ENCODE measurements around the gene SEC14L1. TPM values are rescaled to one million over a fixed set of nuclear protein-coding genes. Genes with fewer than 3 reads are reported as not detected.
"Not testable (repeated sequence)": the region's sequence is repeated elsewhere in the genome, so short reads cannot be mapped to it uniquely, and the experiment has no call there.

The SEC14L1 gene
- total RNA-seq, 4 donors from 2014 or later, result 72.8 to 330 (median 113) TPM

- DNase-seq (ENCODE audit: low spot score) (no peak), ATAC-seq (ENCODE audit: low FRiP score) (no peak)
- TF ChIP-seq, protein P1, sequence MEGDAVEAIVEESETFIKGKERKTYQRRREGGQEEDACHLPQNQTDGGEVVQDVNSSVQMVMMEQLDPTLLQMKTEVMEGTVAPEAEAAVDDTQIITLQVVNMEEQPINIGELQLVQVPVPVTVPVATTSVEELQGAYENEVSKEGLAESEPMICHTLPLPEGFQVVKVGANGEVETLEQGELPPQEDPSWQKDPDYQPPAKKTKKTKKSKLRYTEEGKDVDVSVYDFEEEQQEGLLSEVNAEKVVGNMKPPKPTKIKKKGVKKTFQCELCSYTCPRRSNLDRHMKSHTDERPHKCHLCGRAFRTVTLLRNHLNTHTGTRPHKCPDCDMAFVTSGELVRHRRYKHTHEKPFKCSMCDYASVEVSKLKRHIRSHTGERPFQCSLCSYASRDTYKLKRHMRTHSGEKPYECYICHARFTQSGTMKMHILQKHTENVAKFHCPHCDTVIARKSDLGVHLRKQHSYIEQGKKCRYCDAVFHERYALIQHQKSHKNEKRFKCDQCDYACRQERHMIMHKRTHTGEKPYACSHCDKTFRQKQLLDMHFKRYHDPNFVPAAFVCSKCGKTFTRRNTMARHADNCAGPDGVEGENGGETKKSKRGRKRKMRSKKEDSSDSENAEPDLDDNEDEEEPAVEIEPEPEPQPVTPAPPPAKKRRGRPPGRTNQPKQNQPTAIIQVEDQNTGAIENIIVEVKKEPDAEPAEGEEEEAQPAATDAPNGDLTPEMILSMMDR (IDR thresholded peaks at IDR 0.05), result no peak
These were observed 31.5 kb upstream of the SEC14L1 start for GRCh38 chr17:77109159-77109759.

GRCh38 chr17:77109764-77110359 is 30.9 kb upstream of the SEC14L1 start:
- TF ChIP-seq, protein P1 (IDR thresholded peaks at IDR 0.05), result no peak
- ATAC-seq (ENCODE audit: low FRiP score) (peak; percentile 47), DNase-seq (ENCODE audit: low spot score) (no peak)

DNA sequence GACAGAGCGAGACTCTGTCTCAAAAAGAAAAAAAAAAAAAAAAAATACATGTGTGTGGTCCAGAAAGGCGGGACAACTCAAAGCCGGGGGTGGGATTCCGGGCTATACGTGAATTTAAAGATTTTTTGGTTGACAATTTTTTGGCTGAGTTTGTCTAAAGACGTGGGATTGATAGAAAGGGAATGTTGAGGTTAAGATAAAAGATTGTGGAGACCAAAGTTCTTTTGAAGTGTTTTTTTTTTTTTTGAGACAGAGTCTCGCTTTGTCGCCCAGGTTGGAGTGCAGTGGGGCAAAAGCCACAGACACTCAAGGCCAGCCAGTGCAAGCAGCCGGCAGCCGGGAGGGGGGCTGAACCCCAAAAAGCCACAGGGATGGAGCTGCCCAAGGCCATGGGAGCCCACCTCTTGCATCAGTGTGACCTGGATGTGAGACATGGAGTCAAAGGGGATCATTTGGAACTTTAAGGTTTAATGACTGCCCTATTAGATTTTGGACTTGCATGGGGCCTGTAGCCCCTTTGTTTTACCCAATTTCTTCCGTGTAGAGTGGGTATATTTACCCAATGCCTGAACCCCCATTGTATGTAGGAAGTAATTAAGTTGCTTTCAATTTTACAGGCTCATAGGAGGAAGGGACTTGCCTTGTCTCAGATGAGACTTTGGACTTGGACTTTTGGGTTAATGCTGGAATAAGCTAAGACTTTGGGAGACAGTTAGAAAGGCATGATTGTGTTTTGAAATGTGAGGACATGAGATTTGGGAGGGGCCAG is 29.4 kb upstream of the SEC14L1 start:
- not testable (repeated sequence) for ATAC-seq (ENCODE audit: low FRiP score); DNase-seq (ENCODE audit: low spot score)

- ATAC-seq (ENCODE audit: low FRiP score), result no peak
- no peak for DNase-seq (ENCODE audit: low spot score)
- TF ChIP-seq, protein P1 (IDR thresholded peaks at IDR 0.05), result no peak
These were observed 28.9 kb upstream of the SEC14L1 start for GRCh38 chr17:77111934-77112296.

GRCh38 chr17:77115510-77115909 is 25.3 kb upstream of the SEC14L1 start:
- ATAC-seq (ENCODE audit: low FRiP score) (no peak), DNase-seq (ENCODE audit: low spot score) (no peak)
- TF ChIP-seq, protein P1 (IDR thresholded peaks at IDR 0.05), result no peak

GRCh38 chr17:77115947-77116346 is 24.8 kb upstream of the SEC14L1 start:
- TF ChIP-seq, protein P1 (IDR thresholded peaks at IDR 0.05), result no peak
- ATAC-seq (ENCODE audit: low FRiP score) (no peak), DNase-seq (ENCODE audit: low spot score) (no peak)

DNA sequence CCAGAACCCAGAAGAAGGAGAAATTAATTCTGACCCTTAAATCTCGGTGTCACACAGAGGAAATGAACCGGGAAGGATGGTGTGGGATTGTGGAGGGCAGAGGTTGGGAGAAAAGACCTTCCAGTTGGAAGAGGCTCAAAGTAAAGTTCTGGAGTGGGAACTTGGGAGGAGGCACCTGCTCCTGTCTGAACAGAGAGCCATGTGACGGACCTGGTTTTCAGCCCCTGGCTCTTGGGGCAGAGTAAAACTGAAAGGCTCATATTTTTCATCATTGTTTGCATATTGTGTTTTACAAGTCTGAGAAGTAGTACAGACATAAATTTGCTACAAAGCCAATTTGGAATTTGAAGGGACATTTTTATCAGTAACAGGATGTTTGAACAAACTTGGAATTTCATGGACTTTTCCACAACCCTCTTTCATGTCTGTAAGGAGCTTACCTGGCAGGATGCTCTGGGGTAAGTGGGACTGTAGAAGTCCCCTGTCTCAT is 24.4 kb upstream of the SEC14L1 start:
- DNase-seq (ENCODE audit: low spot score), result no peak
- TF ChIP-seq, protein P1 (IDR thresholded peaks at IDR 0.05), result no peak
- no peak for ATAC-seq (ENCODE audit: low FRiP score)

Data from omental fat pad (tissue), 4 donors.